C4-2B (cell line): ENCODE data around the gene RHD.
"Not testable (repeated sequence)": the region's sequence is repeated elsewhere in the genome, so short reads cannot be mapped to it uniquely, and the experiment has no call there.

ENCODE experiments used
- H3K27ac ChIP-seq: fragments of 450-650 bp; 2 replicates; pipeline ENCODE4 v1.5.1; 2017
- ZFX ChIP-seq: fragments of 450-650 bp; IDR thresholded peaks from 2 replicates; pipeline ENCODE4 v1.6.1; 2017
- TF ChIP-seq, protein P1 (sequence below): fragments of 450-650 bp; conservative IDR thresholded peaks from 2 replicates; pipeline ENCODE4 v1.5.1; 2017; ENCODE audit warnings: mild to moderate bottlenecking

The RHD gene

DNA sequence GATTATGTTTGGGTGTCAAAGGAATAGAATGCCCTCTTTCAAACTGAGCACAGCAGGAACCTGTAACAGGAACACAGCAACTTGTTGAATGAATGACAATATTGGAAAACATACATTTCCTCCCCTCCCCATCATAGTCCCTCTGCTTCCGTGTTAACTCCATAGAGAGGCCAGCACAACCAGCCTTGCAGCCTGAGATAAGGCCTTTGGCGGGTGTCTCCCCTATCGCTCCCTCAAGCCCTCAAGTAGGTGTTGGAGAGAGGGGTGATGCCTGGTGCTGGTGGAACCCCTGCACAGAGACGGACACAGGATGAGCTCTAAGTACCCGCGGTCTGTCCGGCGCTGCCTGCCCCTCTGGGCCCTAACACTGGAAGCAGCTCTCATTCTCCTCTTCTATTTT is at the start of gene RHD:
Gene RHD (plus strand): TSS at position 272 of the 400 bp plus-strand sequence. CDS start 39 bp downstream, at position 311.
- H3K27ac ChIP-seq: not testable (repeated sequence)

DNA sequence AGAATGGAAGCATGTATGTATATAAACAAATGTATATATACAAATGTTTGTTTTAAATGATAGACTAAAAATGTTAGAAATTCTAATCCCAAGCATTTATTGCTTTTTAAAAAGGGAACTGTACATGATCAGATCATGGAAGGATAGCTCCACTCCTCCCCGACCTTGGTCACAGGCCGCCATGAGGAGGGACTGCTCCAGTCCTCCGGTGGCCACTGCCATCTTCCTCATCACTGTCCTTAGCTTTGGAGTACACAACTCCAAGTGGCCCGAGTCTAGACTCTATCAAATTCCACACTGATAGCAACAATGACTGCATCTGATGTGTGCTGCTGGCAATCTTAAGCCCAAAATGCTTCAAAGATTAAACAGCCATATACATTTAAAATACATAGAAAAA is 49.7 kb upstream of the RHD start:
- no peak for TF ChIP-seq ZFX
- TF ChIP-seq, protein P1, sequence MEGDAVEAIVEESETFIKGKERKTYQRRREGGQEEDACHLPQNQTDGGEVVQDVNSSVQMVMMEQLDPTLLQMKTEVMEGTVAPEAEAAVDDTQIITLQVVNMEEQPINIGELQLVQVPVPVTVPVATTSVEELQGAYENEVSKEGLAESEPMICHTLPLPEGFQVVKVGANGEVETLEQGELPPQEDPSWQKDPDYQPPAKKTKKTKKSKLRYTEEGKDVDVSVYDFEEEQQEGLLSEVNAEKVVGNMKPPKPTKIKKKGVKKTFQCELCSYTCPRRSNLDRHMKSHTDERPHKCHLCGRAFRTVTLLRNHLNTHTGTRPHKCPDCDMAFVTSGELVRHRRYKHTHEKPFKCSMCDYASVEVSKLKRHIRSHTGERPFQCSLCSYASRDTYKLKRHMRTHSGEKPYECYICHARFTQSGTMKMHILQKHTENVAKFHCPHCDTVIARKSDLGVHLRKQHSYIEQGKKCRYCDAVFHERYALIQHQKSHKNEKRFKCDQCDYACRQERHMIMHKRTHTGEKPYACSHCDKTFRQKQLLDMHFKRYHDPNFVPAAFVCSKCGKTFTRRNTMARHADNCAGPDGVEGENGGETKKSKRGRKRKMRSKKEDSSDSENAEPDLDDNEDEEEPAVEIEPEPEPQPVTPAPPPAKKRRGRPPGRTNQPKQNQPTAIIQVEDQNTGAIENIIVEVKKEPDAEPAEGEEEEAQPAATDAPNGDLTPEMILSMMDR: no peak
- no peak overlapping the region for H3K27ac ChIP-seq

DNA sequence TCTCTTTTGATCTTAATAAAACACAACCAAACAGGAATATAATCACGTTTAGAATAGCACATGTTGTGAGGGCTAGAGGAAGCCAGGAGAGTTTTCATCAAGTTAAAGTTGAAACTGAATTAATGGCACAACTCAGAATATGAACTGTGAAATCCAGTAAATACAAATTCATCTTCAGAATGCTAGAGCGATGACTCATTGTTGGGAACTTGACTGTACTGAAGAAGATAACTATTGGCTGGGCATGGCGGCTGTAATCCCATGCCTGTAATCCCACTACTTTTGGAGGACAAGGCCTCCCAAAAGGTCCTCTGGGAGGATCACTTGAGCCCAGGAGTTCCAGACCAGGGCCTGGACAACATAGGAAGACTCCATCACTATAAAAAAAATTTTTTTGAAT is 48.8 kb upstream of the RHD start:
- no peak overlapping the region for H3K27ac ChIP-seq
- TF ChIP-seq, protein P1: no peak
- TF ChIP-seq ZFX: no peak

DNA sequence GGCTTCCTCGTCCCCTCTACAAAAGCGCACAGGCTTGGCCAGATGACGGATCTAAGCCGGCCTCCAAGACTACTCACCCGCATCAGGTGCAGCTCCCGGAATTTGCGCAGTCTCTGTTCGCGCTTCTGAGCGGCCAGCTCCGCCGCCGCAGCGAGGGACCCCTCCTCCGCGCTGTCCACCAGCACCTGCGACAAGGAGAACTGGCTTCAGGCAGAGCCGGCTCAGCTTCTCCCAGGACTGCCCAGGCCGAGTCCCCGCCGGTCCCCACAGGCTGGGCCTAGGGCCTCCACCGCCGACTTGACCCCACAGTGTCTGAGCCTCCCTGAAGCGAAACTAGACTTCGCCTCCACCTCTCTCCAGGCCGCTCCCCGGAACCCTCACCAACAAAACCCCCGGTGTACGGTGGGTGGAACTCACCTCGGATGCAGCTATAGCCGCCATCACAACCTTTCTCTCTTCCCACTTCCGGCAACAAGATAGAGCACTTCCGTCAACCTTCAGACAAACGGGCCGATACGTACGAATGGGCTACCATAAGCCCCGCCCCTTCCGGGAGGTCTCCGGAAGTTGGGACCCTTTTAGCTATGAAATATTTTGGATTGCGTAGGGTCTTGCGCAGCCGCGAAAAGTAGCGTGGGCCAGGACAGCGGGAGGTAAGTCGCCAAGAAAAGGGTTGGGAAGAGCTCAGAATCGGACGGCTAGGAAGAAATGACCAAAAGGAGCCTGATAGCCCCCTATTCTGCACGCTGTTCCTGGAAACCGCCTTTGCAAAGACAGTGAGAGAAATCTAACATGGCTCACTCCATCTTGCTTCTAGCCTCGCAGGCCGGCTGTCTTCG is 40.1 kb upstream of the RHD start, which contains the start of gene SYF2:
Gene SYF2 (minus strand): TSS at position 476 of the 839 bp plus-strand sequence. CDS start 35 bp downstream, at position 441.
- peak; percentile 58; the same call in 1 of the 2 replicates for TF ChIP-seq ZFX
- TF ChIP-seq, protein P1: no peak
- peak within 1 kb of the TSS; percentile 84 for H3K27ac ChIP-seq

DNA sequence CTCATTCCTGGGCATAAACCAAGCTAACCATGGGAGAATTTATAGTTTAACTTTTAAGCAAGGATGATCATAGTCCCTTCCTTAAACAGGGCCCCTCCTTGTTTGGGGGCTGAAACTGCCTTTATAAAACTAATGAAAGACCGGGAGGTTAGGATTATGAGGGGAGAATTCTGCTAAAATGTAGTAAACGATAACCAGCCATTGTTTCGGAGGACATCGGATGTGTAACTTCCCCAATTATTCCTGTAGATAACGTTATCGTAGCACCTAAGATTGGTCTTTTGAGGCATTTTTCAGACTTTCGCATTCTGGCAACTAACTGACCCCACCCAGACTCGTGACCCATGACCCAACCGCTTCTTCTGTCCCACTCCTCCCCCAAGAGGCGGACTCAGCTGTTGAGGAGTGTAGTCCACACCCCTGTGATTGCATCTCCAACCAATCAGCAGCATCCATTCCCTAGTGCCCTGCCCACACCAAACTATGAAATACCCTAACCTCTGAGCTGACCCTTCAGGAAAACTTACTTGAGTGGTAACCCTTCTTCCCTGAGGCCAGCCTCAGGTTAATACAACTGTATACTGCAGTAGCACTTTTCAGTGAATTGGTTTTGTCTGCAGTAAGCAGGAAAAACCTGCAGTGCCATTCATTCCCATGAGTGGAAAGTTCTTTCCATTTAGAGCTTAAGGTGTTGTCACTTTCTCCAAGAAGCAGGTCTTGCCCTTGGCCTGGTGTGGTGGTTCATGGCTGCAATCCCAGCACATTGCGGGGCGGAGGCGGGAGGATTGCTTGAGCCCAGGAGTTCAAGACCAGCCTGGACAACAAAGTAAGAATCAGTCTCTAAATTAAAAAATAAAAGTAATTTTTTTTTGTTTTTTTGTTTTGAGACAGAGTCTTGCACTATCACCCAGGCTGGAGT is 39.2 kb upstream of the RHD start:
- peak overlapping the region; percentile 84 for H3K27ac ChIP-seq
- TF ChIP-seq, protein P1: no peak
- no peak for TF ChIP-seq ZFX

DNA sequence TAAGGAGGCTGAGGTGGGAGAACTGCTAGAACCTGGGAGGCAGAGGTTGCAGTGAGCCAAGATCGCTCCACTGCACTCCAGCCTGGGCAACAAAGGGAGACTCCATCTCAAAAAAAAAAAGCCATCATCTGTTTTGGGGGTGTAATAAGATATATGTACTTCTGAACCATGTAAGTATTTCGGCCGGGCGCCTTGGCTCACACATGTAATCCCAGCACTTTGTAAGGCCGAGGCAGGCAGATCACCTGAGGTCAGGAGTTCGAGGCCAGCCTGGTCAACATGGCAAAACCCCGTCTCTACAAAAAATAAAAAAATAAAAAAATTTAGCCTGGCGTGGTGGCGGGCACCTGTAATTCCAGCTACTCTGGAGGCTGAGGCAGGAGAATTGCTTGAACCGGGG is 36.9 kb upstream of the RHD start:
- not testable (repeated sequence) for H3K27ac ChIP-seq

DNA sequence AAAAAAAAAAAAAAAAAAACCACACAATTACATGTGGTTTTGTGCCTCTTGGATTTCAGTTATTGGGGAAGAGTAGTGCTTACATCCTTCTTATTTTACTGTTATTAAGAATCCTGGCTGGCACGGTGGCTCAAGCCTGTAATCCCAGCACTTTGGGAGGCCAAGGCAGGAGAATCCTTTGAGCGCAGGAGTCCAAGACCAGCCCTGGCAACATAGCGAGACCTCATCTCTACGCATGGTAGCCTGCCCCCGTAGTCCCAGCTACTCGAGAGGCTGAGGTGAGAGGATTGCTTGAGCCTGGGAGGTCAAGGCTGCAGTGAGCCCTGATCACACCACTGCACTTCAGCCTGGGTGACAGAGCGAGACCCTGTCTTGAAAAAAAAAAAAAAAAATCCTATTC is 36.0 kb upstream of the RHD start:
- H3K27ac ChIP-seq: not testable (repeated sequence)

DNA sequence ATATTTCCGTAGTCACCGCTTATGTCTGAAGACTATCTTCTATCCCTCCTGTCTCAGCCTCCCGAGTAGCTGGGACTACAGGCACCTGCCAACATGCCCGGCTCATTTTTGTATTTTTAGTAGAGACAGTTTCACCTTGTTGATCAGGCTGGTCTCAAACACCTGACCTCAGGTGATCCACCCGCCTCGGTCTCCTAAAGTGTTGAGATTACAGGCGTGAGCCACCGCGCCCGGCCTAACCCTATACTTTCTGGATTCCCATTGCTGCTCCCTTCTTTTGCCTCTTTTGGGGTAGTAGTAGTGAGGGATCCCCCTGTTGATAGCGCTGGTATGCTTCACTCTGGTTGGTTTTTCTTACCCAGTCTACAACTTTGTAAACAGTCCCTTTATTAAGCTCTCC is 34.3 kb upstream of the RHD start:
- TF ChIP-seq ZFX: no peak
- TF ChIP-seq, protein P1: no peak
- no peak overlapping the region for H3K27ac ChIP-seq
